Loucy (cell line): ENCODE data around the gene ITGB8.

Experiments used
- H2AFZ ChIP-seq: fragments of 200-600 bp; sonication (generic); 2 replicates; pipeline ENCODE4 v1.6.0; 2016; ENCODE audit warnings: antibody characterized with exemption, mild to moderate bottlenecking, low read length, moderate library complexity
- H3F3A ChIP-seq: fragments of 200-600 bp; 2 replicates; pipeline ENCODE4 v1.6.0; 2016; ENCODE audit warnings: antibody characterized with exemption, low read depth, mild to moderate bottlenecking
- H3K27me3 ChIP-seq: fragments of 200-600 bp; sonication (generic); 2 replicates; pipeline ENCODE4 v1.6.1; 2014; ENCODE audit warnings: low read length, mild to moderate bottlenecking; ENCODE audit not compliant: insufficient read depth, poor library complexity, severe bottlenecking
- H3K36me3 ChIP-seq: fragments of 200-600 bp; sonication (generic); 2 replicates; pipeline ENCODE4 v1.6.1; 2016; ENCODE audit warnings: low read length; ENCODE audit not compliant: insufficient read depth
- H3K4me1 ChIP-seq: fragments of 200-600 bp; sonication (generic); 2 replicates; pipeline ENCODE4 v1.5.1; 2014; ENCODE audit warnings: low read length, mild to moderate bottlenecking; ENCODE audit not compliant: insufficient read depth, poor library complexity, severe bottlenecking
- H3K4me2 ChIP-seq: fragments of 200-600 bp; sonication (generic); 2 replicates; pipeline ENCODE4 v1.6.0; 2014; ENCODE audit warnings: antibody characterized with exemption, low read length, low read depth, mild to moderate bottlenecking; ENCODE audit not compliant: poor library complexity, severe bottlenecking
- H3K4me3 ChIP-seq: fragments of 200-600 bp; sonication (generic); 2 replicates; pipeline ENCODE4 v1.5.1; 2014; ENCODE audit warnings: low read length, mild to moderate bottlenecking, mixed read lengths; ENCODE audit not compliant: poor library complexity, severe bottlenecking
- H3K79me2 ChIP-seq: fragments of 200-600 bp; sonication (generic); 2 replicates; pipeline ENCODE4 v1.6.1; 2014; ENCODE audit warnings: low read length; ENCODE audit not compliant: insufficient read depth
- H3K9ac ChIP-seq: fragments of 200-600 bp; sonication (generic); 2 replicates; pipeline ENCODE4 v1.6.0; 2014; ENCODE audit warnings: mild to moderate bottlenecking, low read depth, low read length, moderate library complexity; ENCODE audit not compliant: poor library complexity, severe bottlenecking
- H3K9me2 ChIP-seq: fragments of 200-600 bp; sonication (generic); replicated peaks from 2 replicates; pipeline ENCODE4 v1.6.1; 2016; ENCODE audit warnings: low read depth, low read length, mixed read lengths
- H3K9me3 ChIP-seq: fragments of 200-600 bp; sonication (generic); 2 replicates; pipeline ENCODE4 v1.6.1; 2014; ENCODE audit warnings: mild to moderate bottlenecking, antibody characterized with exemption, low read length, low read depth; ENCODE audit not compliant: insufficient read depth
- H4K20me1 ChIP-seq: fragments of 200-600 bp; sonication (generic); 2 replicates; pipeline ENCODE4 v1.6.0; 2014; ENCODE audit warnings: antibody characterized with exemption, low read length, mild to moderate bottlenecking; ENCODE audit not compliant: insufficient read depth, poor library complexity, severe bottlenecking
- CTCF ChIP-seq: fragments of 200-600 bp; sonication (generic); conservative IDR thresholded peaks from 2 replicates; pipeline ENCODE4 v1.5.1; 2014; ENCODE audit warnings: mild to moderate bottlenecking, antibody characterized with exemption, low read length
- EZH2phosphoT487 ChIP-seq: fragments of 200-600 bp; IDR thresholded peaks from 2 replicates; pipeline ENCODE4 v1.6.1; 2018; ENCODE audit warnings: antibody characterized with exemption, mild to moderate bottlenecking, moderate library complexity, borderline replicate concordance

ITGB8 gene

GRCh38 chr7:20358762-20359282 lies 28.1 kb downstream of the ITGB8 start:
- H3F3A ChIP-seq, result no peaks in the 10 kb centered on the region
- TF ChIP-seq EZH2phosphoT487 (no peak), CTCF (no peak)
- H3K9me2 ChIP-seq, result no peaks in the 10 kb centered on the region
- no peak overlapping the region for H3K4me2 ChIP-seq
- H3K9me3 ChIP-seq, result no peaks in the 10 kb centered on the region
- no peaks in the 10 kb centered on the region for H3K27me3 ChIP-seq
- H4K20me1 ChIP-seq, result no peaks in the 10 kb centered on the region
- H3K9ac ChIP-seq, result no peak overlapping the region
- H3K4me1 ChIP-seq, result peaks cover 11% of the 10 kb centered on the region
- no peak overlapping the region for H2AFZ ChIP-seq
- no peak overlapping the region for H3K4me3 ChIP-seq
- no peaks in the 10 kb centered on the region for H3K36me3 ChIP-seq
- H3K79me2 ChIP-seq, result no peaks in the 10 kb centered on the region

GRCh38 chr7:20359341-20359963 lies 28.8 kb downstream of the ITGB8 start:
- no peaks in the 10 kb centered on the region for H3K9me3 ChIP-seq
- H3K9me2 ChIP-seq, result no peaks in the 10 kb centered on the region

DNA sequence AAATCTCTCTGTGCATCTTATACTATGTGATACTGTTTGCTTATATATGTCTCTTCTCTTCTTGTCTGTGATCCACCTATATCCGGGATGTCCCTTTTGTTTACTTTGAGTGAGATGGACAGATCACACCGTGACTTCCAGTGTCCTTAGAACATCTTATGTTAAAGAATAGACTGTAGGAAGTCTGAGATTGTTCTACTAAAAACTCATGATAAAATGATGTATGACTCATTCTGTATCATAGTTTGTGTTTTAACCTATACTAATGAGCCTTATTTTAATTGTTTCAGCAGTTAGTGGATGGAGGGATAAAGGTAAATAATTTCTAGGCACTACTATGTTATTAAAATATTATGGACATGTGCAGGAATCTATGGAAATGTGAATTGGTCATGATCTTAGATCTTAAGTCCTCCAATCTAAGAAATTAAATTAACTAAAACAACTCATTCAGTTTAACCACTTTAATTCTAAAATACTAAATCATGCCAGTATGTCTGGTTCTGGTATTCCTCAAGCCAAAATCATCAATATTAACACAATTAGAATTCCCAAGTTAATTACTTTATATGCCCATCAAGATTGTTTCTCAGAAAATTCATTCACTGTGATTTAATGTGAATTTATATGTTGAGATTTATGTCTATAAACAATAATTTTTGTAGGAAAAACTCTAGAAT lies 32.0 kb downstream of the ITGB8 start:
- Histone ChIP-seq H3K27me3 (no peaks in the 10 kb centered on the region), H3K9ac (no peak overlapping the region), H4K20me1 (no peaks in the 10 kb centered on the region), H3K9me2 (no peaks in the 10 kb centered on the region), H3K79me2 (no peaks in the 10 kb centered on the region), H3F3A (no peaks in the 10 kb centered on the region), H2AFZ (no peak overlapping the region), H3K36me3 (no peaks in the 10 kb centered on the region), H3K9me3 (no peaks in the 10 kb centered on the region), H3K4me3 (no peak overlapping the region), H3K4me1 (no peaks in the 10 kb centered on the region), H3K4me2 (no peak overlapping the region)
- TF ChIP-seq EZH2phosphoT487, result no peak
- no peak for TF ChIP-seq CTCF

More at GRCh38 chr7:20359341-20359963, 28.8 kb downstream of the ITGB8 start:
- TF ChIP-seq CTCF (no peak), EZH2phosphoT487 (no peak)
- Histone ChIP-seq H3K4me2 (no peak overlapping the region), H3K4me3 (no peak overlapping the region), H3K9ac (no peak overlapping the region), H4K20me1 (no peaks in the 10 kb centered on the region), H3K79me2 (no peaks in the 10 kb centered on the region), H3K4me1 (peaks cover 11% of the 10 kb centered on the region), H2AFZ (no peak overlapping the region), H3F3A (no peaks in the 10 kb centered on the region), H3K36me3 (no peaks in the 10 kb centered on the region), H3K27me3 (no peaks in the 10 kb centered on the region)
